ENCODE results near the gene DNAL1.
A peak's percentile ranks its signal among the peaks of the same experiment; 100 is the strongest.
"Not testable (repeated sequence)": the region's sequence is repeated elsewhere in the genome, so short reads cannot be mapped to it uniquely, and the experiment has no call there.

The DNAL1 gene

GRCh38 chr14:73640796-73641365, 3.9 kb upstream of the DNAL1 start:
- DNase-seq (ENCODE audit: low read depth): no peak

- DNase-seq (ENCODE audit: low read depth): no peak
Observed at GRCh38 chr14:73645248-73645610, 443 bp downstream of the DNAL1 start.

- no peak for DNase-seq (ENCODE audit: low read depth)
Observed at GRCh38 chr14:73651005-73651404, 6.2 kb downstream of the DNAL1 start.

- no peak for DNase-seq (ENCODE audit: low read depth)
Observed at GRCh38 chr14:73655851-73656250, 11.1 kb downstream of the DNAL1 start.

- DNase-seq (ENCODE audit: low read depth): not testable (repeated sequence)
Observed at GRCh38 chr14:73659202-73659601, 14.4 kb downstream of the DNAL1 start.

GRCh38 chr14:73660511-73660910, 15.7 kb downstream of the DNAL1 start:
- DNase-seq (ENCODE audit: low read depth): no peak

GRCh38 chr14:73661872-73662271, 17.1 kb downstream of the DNAL1 start:
- DNase-seq (ENCODE audit: low read depth): peak; percentile 55

GRCh38 chr14:73662487-73662943, 17.7 kb downstream of the DNAL1 start:
- peak; percentile 97 for DNase-seq (ENCODE audit: low read depth)

- no peak for DNase-seq (ENCODE audit: low read depth)
Observed at GRCh38 chr14:73663548-73664212, 18.9 kb downstream of the DNAL1 start.

- DNase-seq (ENCODE audit: low read depth): no peak
Observed at GRCh38 chr14:73665130-73665529, 20.3 kb downstream of the DNAL1 start.

GRCh38 chr14:73666583-73666982, 21.8 kb downstream of the DNAL1 start:
- no peak for DNase-seq (ENCODE audit: low read depth)

GRCh38 chr14:73667854-73668253, 23.1 kb downstream of the DNAL1 start:
- no peak for DNase-seq (ENCODE audit: low read depth)

GRCh38 chr14:73674986-73675385, 30.2 kb downstream of the DNAL1 start:
- no peak for DNase-seq (ENCODE audit: low read depth)

GRCh38 chr14:73678698-73679097, 33.9 kb downstream of the DNAL1 start:
- no peak for DNase-seq (ENCODE audit: low read depth)

- peak; percentile 8 for DNase-seq (ENCODE audit: low read depth)
Observed at GRCh38 chr14:73680821-73681220, 36.0 kb downstream of the DNAL1 start.

GRCh38 chr14:73684627-73685026, 39.8 kb downstream of the DNAL1 start:
- DNase-seq (ENCODE audit: low read depth): no peak

- no peak for DNase-seq (ENCODE audit: low read depth)
Observed at GRCh38 chr14:73685328-73685727, 40.5 kb downstream of the DNAL1 start.

- DNase-seq (ENCODE audit: low read depth): no peak
Observed at GRCh38 chr14:73686901-73687300, 42.1 kb downstream of the DNAL1 start.

- no peak for DNase-seq (ENCODE audit: low read depth)
Observed at GRCh38 chr14:73694083-73694482, 49.3 kb downstream of the DNAL1 start.

- DNase-seq (ENCODE audit: low read depth): no peak
Observed at GRCh38 chr14:73695082-73695481, 50.3 kb downstream of the DNAL1 start.

- no peak for DNase-seq (ENCODE audit: low read depth)
Observed at GRCh38 chr14:73695997-73696396, 51.2 kb downstream of the DNAL1 start.

- peak; percentile 91 for DNase-seq (ENCODE audit: low read depth)
Observed at GRCh38 chr14:73696466-73697400, 51.9 kb downstream of the DNAL1 start.

- no peak for DNase-seq (ENCODE audit: low read depth)
Observed at GRCh38 chr14:73700325-73700724, 55.5 kb downstream of the DNAL1 start.

All from ELR (cell line).